SK-N-SH treated with all-trans-retinoic acid at 6 μM for 48 hours (cell line): ENCODE results near the gene XYLB.
"Not testable (repeated sequence)": the region's sequence is repeated elsewhere in the genome, so short reads cannot be mapped to it uniquely, and the experiment has no call there.

Source experiments
- BACH2 ChIP-seq: fragments of 250-450 bp; sonication (Bioruptor Pico); IDR thresholded peaks from 2 replicates; pipeline ENCODE4 v1.9.0; 2021; ENCODE audit warnings: mild to moderate bottlenecking, borderline replicate concordance
- CSDC2 ChIP-seq: fragments of 250-450 bp; sonication (Bioruptor Pico); IDR thresholded peaks from 2 replicates; pipeline ENCODE4 v1.5.0; 2020; ENCODE audit warnings: mild to moderate bottlenecking, moderate library complexity
- ESRRG ChIP-seq: fragments of 250-450 bp; sonication (Bioruptor Pico); IDR thresholded peaks from 2 replicates; pipeline ENCODE4 v1.6.1; 2021; ENCODE audit warnings: mild to moderate bottlenecking
- GLIS3 ChIP-seq: fragments of 250-450 bp; sonication (Bioruptor Pico); IDR thresholded peaks from 2 replicates; pipeline ENCODE4 v1.5.0; 2020; ENCODE audit warnings: mild to moderate bottlenecking, moderate library complexity
- PATZ1 ChIP-seq: fragments of 250-450 bp; sonication (Bioruptor Pico); IDR thresholded peaks from 2 replicates; pipeline ENCODE4 v1.8.0; 2020; ENCODE audit warnings: mild to moderate bottlenecking, moderate library complexity, borderline replicate concordance
- POU6F1 ChIP-seq: fragments of 250-450 bp; sonication (Bioruptor Pico); IDR thresholded peaks from 2 replicates; pipeline ENCODE4 v1.8.0; 2021; ENCODE audit warnings: low read depth, mild to moderate bottlenecking, moderate library complexity, borderline replicate concordance
- SNAI2 ChIP-seq: fragments of 250-450 bp; sonication (Bioruptor Pico); IDR thresholded peaks from 2 replicates; pipeline ENCODE4 v1.5.0; 2020; ENCODE audit warnings: mild to moderate bottlenecking, moderate library complexity
- TOX ChIP-seq: fragments of 250-450 bp; sonication (Bioruptor Pico); IDR thresholded peaks from 2 replicates; pipeline ENCODE4 v1.8.0; 2021; ENCODE audit warnings: mild to moderate bottlenecking, moderate library complexity, borderline replicate concordance
- TSHZ2 ChIP-seq: fragments of 250-450 bp; sonication (Bioruptor Pico); IDR thresholded peaks from 2 replicates; pipeline ENCODE4 v1.5.0; 2020; ENCODE audit warnings: mild to moderate bottlenecking, moderate library complexity
- ZFP30 ChIP-seq: fragments of 450-650 bp; formaldehyde crosslinking; IDR thresholded peaks from 2 replicates; pipeline ENCODE4 v1.5.0; 2022; ENCODE audit warnings: mild to moderate bottlenecking, moderate library complexity

- TF ChIP-seq PATZ1 (CRISPR knock-in tag); ESRRG; SNAI2 (CRISPR knock-in tag); TOX; CSDC2 (CRISPR knock-in tag); BACH2; ZFP30; TSHZ2 (CRISPR knock-in tag); GLIS3 (CRISPR knock-in tag); POU6F1: not testable (repeated sequence)
These were observed 86.5 kb downstream of the XYLB start for GRCh38 chr3:38432871-38433658.
